IPS-11a (cell line): ENCODE results near the gene PACS1.

Experiments
- H3K4me3 ChIP-seq: one replicate; pipeline ENCODE4 v1.5.1; 2013; ENCODE audit warnings: low read depth, low read length, control low read depth

PACS1 gene

GRCh38 chr11:66131937-66132632 lies 62.0 kb downstream of the PACS1 start:
- H3K4me3 ChIP-seq, result no peak overlapping the region

GRCh38 chr11:66133216-66133775 lies 63.2 kb downstream of the PACS1 start:
- H3K4me3 ChIP-seq, result no peak overlapping the region

- no peak overlapping the region for H3K4me3 ChIP-seq
Observed at GRCh38 chr11:66136752-66137123, 66.7 kb downstream of the PACS1 start.

- no peak overlapping the region for H3K4me3 ChIP-seq
Observed at GRCh38 chr11:66139817-66140404, 69.8 kb downstream of the PACS1 start.

- H3K4me3 ChIP-seq, result no peak overlapping the region
Observed at GRCh38 chr11:66142370-66143263, 72.5 kb downstream of the PACS1 start.

- no peak overlapping the region for H3K4me3 ChIP-seq
Observed at GRCh38 chr11:66143264-66143566, 73.1 kb downstream of the PACS1 start.

- no peak overlapping the region for H3K4me3 ChIP-seq
Observed at GRCh38 chr11:66143996-66144678, 74.1 kb downstream of the PACS1 start.

GRCh38 chr11:66146074-66146473 lies 76.0 kb downstream of the PACS1 start:
- H3K4me3 ChIP-seq, result no peak overlapping the region

- H3K4me3 ChIP-seq, result no peak overlapping the region
Observed at GRCh38 chr11:66146940-66147339, 76.9 kb downstream of the PACS1 start.

- no peak overlapping the region for H3K4me3 ChIP-seq
Observed at GRCh38 chr11:66150140-66150539, 80.1 kb downstream of the PACS1 start.

- H3K4me3 ChIP-seq, result no peak overlapping the region
Observed at GRCh38 chr11:66150725-66151124, 80.7 kb downstream of the PACS1 start.

GRCh38 chr11:66151273-66151672 lies 81.2 kb downstream of the PACS1 start:
- H3K4me3 ChIP-seq, result no peak overlapping the region

- no peak overlapping the region for H3K4me3 ChIP-seq
Observed at GRCh38 chr11:66154109-66154508, 84.0 kb downstream of the PACS1 start.

- no peak overlapping the region for H3K4me3 ChIP-seq
Observed at GRCh38 chr11:66155387-66156073, 85.5 kb downstream of the PACS1 start.

- no peak overlapping the region for H3K4me3 ChIP-seq
Observed at GRCh38 chr11:66157182-66157864, 87.3 kb downstream of the PACS1 start.

- H3K4me3 ChIP-seq, result no peak overlapping the region
Observed at GRCh38 chr11:66158156-66158555, 88.1 kb downstream of the PACS1 start.

- H3K4me3 ChIP-seq, result no peak overlapping the region
Observed at GRCh38 chr11:66159324-66159984, 89.4 kb downstream of the PACS1 start.

GRCh38 chr11:66160709-66161108 lies 90.6 kb downstream of the PACS1 start:
- H3K4me3 ChIP-seq, result no peak overlapping the region

GRCh38 chr11:66168289-66168688 lies 98.2 kb downstream of the PACS1 start:
- no peak overlapping the region for H3K4me3 ChIP-seq
